Measurements from ENCODE around the gene PRDM16. TPM values are rescaled to one million over a fixed set of nuclear protein-coding genes. Genes with fewer than 3 reads are reported as not detected.

Gene PRDM16
- polyA plus RNA-seq, 1 donor from 2014 or later: 0.21 TPM

DNA sequence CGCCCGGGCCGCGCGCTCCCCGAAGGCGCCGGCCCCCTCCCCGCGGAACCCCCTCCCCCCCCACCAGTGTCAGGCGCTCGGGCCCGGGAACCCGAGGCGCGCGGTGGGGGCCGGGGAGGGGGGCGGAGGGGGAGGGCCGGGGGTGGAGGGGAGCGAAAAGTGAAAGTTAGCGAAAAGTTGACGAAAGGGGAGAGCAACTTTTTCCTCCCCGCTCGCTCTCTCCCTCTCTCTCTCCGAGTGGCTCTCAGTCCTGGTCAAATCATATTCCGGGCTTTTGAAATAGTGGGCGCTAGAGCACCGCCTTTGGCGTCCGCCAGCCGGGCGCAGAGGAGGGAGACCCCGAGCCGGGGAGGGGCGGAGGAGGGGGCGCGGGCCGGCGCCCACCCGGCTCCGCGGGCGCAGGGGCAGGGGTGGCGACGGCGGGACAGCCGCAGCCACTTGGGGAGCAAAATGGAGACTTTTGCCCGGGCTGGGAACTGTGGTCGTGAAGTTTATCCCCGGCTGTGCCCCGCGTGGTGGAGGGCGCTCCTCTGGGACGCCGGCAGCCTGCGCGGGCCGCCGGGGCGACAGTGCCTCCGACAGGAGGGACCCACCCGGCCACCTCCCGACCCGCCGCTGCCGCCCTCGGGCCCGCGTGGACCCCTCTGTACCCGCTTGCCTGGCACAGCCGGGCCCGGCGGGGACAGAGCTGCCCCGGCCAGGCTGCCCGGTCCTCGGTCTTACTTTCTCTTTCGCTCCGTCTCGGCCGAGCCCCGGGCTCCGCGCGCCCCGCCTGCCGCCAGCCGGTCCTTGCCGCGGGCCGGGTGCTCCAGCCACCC lies 697 bp downstream of the PRDM16 start (continued):
- TF ChIP-seq, protein P1, sequence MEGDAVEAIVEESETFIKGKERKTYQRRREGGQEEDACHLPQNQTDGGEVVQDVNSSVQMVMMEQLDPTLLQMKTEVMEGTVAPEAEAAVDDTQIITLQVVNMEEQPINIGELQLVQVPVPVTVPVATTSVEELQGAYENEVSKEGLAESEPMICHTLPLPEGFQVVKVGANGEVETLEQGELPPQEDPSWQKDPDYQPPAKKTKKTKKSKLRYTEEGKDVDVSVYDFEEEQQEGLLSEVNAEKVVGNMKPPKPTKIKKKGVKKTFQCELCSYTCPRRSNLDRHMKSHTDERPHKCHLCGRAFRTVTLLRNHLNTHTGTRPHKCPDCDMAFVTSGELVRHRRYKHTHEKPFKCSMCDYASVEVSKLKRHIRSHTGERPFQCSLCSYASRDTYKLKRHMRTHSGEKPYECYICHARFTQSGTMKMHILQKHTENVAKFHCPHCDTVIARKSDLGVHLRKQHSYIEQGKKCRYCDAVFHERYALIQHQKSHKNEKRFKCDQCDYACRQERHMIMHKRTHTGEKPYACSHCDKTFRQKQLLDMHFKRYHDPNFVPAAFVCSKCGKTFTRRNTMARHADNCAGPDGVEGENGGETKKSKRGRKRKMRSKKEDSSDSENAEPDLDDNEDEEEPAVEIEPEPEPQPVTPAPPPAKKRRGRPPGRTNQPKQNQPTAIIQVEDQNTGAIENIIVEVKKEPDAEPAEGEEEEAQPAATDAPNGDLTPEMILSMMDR (IDR thresholded peaks at IDR 0.05; ENCODE audit: poor library complexity, severe bottlenecking): peak; percentile 61

DNA sequence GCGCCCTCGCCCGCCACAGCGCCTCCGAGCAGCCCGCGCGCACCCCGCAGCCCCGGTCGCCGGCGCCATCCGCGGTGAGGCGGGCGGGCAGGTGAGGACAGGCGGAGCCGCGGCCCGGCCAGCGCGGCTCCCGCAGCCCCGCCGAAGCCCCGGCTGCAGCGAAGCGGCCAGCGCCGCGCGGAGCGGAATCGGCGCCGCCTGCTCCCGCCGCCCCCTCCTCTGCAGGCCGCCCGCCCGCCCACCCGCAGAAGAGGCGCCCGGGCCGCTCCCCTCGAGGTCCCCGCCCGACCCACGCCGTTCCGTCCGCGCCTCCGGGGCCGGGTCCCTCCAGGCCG lies 1.3 kb downstream of the PRDM16 start:
- H3K4me2 ChIP-seq (ENCODE audit: low read length): no peak overlapping the region
- H3K27ac ChIP-seq (ENCODE audit: low read length): no peak overlapping the region
- H4K20me1 ChIP-seq (ENCODE audit: insufficient read depth): no peaks in the 10 kb centered on the region
- TF ChIP-seq MXI1 (conservative IDR thresholded peaks at IDR 0.05; ENCODE audit: poor library complexity, severe bottlenecking): no peak
- TF ChIP-seq EZH2 (IDR thresholded peaks at IDR 0.05; ENCODE audit: borderline replicate concordance, insufficient read depth, low read length, poor library complexity, severe bottlenecking): no peak
- TF ChIP-seq, protein P1 (IDR thresholded peaks at IDR 0.05; ENCODE audit: poor library complexity, severe bottlenecking): no peak
- TF ChIP-seq RAD21 (conservative IDR thresholded peaks at IDR 0.05): no peak
- no peak for TF ChIP-seq EP300 (conservative IDR thresholded peaks at IDR 0.05; ENCODE audit: poor library complexity, severe bottlenecking)
- TF ChIP-seq TAF1 (IDR thresholded peaks at IDR 0.05; ENCODE audit: low read depth): no peak
- no peak for TF ChIP-seq POLR2AphosphoS5 (IDR thresholded peaks at IDR 0.05)
- TF ChIP-seq, protein P2, sequence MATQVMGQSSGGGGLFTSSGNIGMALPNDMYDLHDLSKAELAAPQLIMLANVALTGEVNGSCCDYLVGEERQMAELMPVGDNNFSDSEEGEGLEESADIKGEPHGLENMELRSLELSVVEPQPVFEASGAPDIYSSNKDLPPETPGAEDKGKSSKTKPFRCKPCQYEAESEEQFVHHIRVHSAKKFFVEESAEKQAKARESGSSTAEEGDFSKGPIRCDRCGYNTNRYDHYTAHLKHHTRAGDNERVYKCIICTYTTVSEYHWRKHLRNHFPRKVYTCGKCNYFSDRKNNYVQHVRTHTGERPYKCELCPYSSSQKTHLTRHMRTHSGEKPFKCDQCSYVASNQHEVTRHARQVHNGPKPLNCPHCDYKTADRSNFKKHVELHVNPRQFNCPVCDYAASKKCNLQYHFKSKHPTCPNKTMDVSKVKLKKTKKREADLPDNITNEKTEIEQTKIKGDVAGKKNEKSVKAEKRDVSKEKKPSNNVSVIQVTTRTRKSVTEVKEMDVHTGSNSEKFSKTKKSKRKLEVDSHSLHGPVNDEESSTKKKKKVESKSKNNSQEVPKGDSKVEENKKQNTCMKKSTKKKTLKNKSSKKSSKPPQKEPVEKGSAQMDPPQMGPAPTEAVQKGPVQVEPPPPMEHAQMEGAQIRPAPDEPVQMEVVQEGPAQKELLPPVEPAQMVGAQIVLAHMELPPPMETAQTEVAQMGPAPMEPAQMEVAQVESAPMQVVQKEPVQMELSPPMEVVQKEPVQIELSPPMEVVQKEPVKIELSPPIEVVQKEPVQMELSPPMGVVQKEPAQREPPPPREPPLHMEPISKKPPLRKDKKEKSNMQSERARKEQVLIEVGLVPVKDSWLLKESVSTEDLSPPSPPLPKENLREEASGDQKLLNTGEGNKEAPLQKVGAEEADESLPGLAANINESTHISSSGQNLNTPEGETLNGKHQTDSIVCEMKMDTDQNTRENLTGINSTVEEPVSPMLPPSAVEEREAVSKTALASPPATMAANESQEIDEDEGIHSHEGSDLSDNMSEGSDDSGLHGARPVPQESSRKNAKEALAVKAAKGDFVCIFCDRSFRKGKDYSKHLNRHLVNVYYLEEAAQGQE (IDR thresholded peaks at IDR 0.05; ENCODE audit: borderline replicate concordance): no peak
- no peak for TF ChIP-seq SMC3 (conservative IDR thresholded peaks at IDR 0.05; ENCODE audit: poor library complexity)
- H3F3A ChIP-seq (ENCODE audit: insufficient read depth, low read length, poor library complexity, severe bottlenecking): no peaks in the 10 kb centered on the region
- no peaks in the 10 kb centered on the region for H3K9me2 ChIP-seq (ENCODE audit: insufficient read depth, low read length)
- no peak overlapping the region for H2AFZ ChIP-seq (ENCODE audit: low read depth, low read length)
- peak overlapping the region; percentile 57 for H3K9ac ChIP-seq (ENCODE audit: low read length)
- H3K36me3 ChIP-seq (ENCODE audit: insufficient read depth, low read length): no peaks in the 10 kb centered on the region
- no peaks in the 10 kb centered on the region for H3K9me3 ChIP-seq (ENCODE audit: low read length)
- H3K79me2 ChIP-seq (replicated peaks; ENCODE audit: insufficient read depth, low read length): peaks cover 81% of the 10 kb centered on the region
- H3K27me3 ChIP-seq (ENCODE audit: insufficient read depth, low read depth, low read length): peaks cover 58% of the 10 kb centered on the region
- H3K4me3 ChIP-seq (ENCODE audit: low read length): peak overlapping the region; percentile 65

All from neural cell (in vitro differentiated cells).